GM21390 (cell line): ENCODE results near the gene PCDH15.
"Not testable (repeated sequence)": the region's sequence is repeated elsewhere in the genome, so short reads cannot be mapped to it uniquely, and the experiment has no call there.

ENCODE experiments used
- ATAC-seq: cut with Tn5 transposase; IDR thresholded peaks from one replicate; pipeline ENCODE4 v1.9.1; 2021; ENCODE audit not compliant: unreplicated experiment

The PCDH15 gene

DNA sequence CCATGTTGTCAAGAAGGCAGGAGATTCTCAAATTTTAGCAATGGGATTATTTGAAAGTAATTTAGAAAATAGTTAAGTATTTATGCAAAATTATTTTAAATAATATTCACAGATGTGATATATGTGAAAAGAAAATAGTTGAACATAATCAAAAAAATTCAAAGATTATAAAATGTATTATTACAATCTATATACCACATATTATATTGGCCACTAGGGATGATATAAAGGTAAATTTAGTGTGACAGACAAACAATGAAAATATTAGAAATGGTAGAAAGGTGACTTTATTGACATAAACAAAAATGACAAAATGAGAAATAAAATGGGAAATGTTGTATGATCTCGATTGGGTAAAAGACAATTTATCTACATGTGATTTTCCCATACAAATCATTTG is 385.5 kb downstream of the PCDH15 start:
- no peak for ATAC-seq

DNA sequence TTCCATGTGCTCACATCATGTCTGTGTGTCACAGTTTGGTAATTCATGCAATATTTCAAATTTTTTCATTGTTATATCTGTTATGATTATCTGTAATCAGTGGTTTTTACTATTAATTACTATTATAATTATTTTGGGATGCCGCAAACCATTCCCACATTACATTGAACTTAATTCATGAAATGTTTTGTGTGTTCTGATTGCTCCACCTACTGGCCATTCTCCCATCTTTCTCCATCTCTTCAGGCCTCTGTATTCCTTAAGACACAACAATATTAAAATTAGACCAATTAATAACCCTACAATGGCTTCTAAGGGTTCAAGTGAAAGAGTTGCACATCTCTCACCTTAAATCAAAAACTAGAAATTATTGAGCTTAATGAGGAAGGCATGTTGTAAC is 398.5 kb downstream of the PCDH15 start:
- ATAC-seq, result no peak

DNA sequence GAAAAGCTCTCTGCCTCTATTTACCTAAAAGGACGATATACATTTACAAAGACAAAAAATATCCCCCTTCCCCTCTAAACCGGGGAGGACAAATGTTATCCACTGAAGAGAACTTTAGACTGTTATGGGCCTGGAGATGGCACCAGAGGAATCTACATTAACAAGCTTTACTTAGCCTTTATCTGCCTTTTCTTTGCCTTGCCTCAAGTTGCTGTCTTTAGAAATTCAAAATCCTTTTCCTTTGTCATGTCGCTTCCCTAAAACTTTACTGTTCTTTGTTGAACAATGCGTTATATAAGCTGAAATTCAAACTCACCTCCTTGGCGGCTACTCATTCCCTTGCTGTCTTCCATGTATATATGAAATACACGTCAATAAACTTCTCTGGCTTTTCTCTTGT is 405.0 kb downstream of the PCDH15 start:
- ATAC-seq, result no peak

DNA sequence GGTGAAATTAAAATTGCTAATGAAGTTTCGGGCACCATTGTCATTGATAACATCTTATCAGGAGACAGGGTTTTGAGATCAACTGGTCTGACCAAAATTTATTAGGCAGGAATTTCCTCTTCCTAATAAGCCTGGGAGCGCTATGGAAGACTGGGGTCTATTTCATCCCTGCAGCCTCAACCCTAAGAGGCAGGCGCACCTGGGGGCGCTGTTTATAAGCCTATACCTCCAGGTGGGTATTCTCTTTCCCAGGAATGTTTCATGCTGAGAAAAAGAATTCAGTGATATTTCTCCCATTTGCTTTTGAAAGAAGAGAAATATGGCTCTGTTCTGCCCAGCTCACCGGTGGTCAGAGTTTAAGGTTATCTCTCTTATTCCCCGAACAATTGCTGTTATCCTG is 406.4 kb downstream of the PCDH15 start:
- ATAC-seq, result not testable (repeated sequence)

DNA sequence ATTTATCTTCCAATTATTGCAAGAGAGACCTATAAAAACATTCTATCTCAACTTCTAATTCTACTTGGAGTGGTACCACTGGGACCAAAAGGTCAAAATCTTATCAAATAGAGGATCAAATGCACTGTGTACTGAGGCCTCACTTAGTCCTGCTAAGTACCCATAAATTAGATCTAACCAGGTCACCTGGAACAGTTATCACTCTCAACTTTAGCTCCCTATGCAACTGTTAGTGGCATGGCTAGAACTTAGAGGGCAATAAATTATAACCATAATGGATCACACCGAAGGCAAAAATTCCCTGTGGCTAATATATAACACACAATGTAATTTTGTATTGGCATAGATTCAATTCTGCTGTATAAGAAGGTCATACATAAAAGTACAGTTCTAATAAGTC is 428.9 kb downstream of the PCDH15 start:
- no peak for ATAC-seq

DNA sequence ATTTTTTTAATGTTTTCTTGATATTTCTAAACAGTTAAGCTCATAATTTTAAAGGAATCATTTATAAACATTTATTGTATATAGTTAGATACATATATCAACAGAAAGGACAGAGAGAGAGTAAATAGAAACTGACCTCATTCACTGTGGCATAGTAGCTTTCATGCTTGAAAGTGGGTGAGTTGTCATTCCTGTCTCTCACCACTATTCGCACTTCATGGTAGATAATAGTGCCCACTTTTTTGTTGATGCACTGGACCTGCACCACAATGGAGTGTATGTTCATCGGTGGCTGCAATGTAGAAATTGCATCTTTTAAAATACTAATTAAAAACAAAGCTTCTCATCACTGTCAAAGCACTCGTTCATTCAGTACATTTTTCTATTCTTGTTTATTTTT is 432.0 kb downstream of the PCDH15 start:
- no peak for ATAC-seq

DNA sequence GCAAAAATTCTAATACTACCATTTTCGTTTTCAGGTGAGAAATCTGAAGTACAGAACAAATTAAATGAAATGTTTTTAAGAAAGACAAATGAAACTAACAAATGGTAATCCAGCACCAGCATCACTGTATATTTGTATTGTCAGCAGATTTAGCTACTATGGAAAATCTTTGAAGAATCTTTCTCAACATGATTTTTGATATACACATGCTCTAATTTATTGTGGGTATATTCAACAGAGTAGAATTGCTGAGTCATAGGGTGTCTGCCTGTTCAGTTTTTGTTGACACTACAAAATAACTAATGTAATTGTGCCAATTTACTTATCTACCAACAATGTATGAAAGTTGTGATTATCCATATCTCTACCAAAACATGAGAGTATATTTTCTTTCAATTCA is 437.6 kb downstream of the PCDH15 start:
- no peak for ATAC-seq

DNA sequence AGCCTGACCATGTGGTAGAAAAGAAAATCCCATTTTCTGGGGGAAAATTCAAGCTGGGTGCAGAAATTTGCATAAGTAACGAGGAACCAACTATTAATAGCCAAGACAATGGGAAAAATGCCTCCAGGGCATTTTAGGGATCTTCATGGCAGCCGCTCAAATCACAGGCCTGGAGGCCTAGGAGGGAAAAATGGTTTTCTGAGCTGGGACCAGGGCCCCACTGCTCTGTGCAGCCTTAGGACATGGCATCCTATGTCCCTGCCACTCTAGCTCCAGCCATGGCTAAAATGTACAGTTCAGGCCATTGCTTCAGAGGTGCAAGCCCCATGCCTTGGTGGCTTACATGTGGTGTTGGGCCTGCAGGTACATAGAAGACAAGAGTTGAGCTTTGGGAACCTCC is 459.0 kb downstream of the PCDH15 start:
- ATAC-seq, result no peak

DNA sequence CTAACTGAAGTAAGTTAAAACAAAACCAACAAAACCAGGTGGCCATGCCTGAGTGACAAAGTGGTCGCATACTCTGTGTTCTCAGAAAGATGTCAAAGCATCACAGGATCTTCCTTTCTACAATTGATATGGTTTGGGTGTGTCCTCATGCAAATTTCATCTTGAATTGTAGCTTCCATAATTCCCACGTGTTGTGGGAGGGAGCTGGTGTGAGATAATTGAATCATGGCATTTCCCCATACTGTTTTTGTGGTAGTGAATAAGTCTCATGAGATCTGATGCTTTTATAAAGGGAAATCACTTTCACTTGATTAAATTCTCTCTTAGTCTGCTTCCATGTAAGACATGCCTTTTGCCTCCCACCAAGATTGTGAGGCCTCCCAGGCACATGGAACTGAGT is 465.7 kb downstream of the PCDH15 start:
- no peak for ATAC-seq

DNA sequence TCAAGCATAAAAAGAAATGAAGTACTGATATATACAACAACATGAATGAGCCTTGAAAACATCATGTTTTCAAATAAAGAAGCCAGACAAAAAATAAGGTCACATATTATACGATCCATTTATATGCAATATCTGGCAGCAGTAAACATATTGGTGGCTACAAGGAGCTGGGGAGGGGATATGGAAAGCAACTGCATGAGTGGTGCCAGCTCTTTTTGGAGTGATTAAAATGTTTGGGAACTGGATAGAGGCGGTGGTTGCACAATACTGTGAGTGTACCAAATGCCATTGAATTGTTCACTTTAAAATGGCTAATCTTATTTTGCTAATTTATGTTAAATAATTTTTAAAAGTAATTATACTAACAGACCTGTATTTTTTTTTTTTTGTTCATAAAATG is 481.7 kb downstream of the PCDH15 start:
- ATAC-seq, result no peak

DNA sequence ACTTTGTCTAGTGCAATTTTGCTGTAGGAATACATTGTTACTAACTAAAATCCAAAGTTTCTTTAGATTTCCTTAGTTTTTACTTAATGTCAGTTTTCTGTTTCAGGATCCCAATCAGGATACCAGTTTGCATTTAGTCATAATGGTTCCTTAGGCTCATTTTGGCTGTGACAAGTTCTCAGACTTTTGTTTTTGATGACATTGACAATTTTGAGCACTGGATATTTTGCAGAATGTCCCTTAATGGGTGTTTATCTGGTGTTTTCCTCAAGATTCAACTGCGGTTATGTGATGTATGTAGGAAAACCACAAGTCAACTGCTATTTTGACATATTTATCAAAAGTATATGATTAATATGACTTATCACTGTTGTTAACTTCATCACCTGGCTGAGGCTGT is 482.6 kb downstream of the PCDH15 start:
- no peak for ATAC-seq

DNA sequence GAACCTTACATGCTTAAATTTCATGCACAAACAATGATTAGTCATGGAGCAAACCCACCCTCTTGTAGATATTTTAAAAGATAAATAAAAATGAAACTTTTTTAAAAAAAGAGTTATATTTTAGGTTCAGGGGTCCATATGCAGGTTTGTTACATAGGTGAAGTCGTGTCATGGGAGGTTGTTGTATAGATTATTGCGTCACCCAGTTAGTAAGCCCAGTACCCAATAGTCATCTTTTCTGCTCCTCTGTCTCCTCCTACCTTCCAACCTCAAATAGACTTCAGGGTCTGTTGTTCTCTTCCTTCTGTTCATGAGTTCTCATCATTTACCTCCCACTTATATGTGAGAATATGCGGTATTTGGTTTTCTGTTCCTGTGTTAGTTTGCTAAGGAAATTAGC is 486.6 kb downstream of the PCDH15 start:
- ATAC-seq, result no peak

DNA sequence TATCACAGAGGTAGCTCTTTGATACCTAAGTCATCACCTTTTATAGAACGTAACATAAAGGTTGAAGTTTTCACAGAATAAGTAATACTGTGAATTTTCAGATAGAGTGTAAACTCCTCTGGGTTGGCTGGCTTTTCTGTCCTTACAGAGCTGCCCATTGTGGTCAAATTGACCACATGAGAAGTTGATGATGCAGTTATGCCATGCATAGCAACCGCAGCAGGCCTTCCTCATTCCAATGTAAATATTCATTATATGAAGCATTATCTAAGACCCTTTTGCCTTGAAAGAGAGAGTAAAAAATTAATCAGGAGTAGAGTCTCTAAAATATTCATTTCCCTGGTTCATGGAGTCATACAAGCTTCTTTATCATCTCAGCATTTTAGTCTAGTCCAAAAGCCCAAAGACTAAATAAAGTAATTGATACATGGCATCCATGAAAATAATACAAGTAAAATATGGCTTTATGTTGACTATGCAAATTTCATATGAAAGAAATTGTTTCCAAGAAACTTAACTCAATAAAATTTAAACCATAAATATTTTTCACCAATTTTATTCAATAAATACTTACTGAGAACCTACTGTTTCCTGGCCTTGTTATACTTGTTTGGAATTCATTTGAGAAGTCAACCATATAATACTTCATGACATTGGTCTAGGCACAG is 516.4 kb downstream of the PCDH15 start:
- ATAC-seq, result no peak

DNA sequence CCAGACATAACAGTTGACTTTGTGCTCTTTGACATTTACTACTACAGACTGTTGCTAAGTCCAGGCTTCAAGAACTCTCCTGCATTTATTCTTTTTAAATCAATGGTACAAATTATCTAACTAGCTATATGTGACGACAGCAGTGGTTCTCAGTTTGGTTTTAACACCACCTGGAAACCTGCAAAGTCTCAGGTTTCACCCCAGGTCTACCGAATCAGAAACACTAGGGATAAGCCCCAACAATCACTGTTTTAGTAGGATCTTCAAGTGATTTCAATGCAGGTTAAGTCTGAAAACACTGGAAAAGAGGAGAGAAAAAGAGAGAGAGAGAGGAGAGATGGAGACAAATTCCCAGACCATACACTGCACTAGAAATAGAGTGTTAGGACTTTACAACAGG is 519.0 kb downstream of the PCDH15 start:
- ATAC-seq, result no peak

DNA sequence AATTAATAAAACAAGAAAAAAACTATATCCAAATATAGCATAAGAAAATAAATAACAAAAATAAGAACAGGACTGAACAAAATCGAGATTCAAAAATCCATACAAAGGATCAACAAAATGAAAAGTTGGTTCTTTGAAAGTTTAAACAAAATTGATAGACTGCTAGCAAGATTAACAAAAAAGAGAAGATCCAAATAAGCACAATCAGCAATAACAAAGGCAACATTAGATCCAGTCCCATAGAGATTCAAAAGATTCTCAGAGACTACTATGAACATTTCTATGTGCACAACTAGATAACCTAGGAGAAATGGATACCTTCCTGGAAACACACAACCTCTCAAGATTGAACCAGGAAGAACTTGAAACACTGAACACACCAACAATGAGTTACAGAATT is 534.6 kb downstream of the PCDH15 start:
- ATAC-seq, result no peak

DNA sequence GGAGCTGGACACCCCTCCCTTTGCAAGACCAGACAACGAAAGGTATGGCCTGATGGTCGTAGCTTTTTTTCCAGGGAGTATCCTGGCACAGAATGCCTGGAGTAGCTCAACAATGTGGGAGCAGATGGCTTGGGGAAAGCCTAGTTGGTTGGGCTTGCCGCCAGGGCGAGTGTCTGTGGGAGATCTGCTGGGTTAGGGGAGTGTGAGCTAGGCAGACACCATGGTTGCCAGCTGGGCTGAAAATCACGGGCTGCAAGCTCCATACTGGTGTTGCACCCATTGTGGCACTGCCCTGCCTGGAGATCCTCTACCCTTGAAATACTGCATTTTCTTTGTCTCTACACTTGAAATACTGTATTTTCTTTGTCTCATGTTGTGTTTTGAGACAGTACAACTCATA is 538.3 kb downstream of the PCDH15 start:
- ATAC-seq, result no peak

DNA sequence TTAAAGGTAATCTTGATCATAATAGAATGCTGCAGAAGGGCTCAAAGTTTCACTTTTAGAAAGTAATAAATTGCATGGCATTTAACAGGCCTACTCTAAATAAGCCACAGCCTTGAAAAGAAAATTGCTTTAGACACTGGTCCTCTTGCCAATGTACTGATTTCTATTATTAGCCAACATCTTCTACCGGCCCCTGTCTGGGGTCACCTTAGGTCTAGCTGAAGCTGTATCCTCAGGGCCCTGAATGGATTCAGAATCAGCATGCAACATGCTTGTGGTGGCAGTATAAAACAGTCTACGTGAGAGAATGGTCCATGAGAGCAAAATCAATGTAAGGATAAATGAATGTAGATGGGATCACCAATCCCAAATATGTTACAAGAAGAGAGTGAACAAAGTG is 541.9 kb downstream of the PCDH15 start:
- no peak for ATAC-seq

DNA sequence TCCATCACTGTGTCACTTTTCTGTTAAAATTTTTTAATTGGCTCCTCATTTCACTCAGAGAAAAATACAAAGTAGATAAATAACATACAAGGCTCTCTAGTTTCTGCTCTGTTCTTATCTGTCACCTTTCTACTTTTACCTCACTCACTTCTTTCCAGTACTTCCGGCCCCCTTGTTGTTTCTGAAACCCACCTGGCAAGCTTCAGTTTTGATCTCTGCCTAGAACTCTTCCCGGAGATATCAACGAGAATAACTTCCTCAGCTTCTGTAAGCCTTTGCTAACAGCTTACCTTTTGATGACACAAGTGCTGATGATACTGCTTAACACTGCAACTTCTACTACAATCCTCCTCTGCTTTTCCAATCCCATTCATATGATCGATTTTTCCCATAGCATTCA is 566.2 kb downstream of the PCDH15 start:
- ATAC-seq, result no peak

DNA sequence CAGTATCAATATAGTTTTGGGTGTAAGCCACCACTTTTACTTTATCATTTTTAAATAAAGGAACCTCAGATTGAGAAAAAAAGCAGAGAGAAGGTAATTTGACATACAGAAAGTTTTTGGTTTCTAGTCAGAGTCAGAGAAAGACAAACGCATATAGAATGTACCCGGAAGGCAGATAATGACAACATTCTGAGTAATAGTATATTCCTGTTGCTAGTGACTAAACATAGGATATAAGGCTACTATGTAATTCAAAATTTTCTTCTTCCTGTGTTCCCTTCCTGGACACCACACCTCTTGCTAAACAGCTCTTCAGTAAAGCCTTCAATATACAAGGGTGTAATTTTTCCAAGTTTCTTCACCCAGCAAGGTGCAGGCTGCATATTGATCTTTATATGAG is 597.6 kb downstream of the PCDH15 start:
- ATAC-seq, result no peak

DNA sequence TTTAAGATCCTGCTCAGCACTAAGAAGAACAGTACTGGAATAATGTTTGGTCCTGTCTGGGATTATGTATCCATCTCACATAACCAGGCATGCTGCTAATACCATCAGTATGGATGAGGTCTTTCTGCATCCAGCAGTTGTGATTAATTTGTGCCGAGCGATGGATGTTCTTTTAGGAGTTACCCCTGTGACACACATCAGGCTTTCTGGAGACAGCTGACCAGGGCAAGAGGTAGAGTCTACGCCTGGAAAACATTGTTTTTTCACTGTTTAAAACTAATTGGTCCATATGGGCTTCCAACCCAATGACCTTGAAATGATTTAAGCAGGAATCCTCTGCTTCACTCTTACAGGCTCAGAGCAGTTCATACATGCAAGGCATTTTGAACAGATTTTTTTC is 603.0 kb downstream of the PCDH15 start:
- ATAC-seq, result no peak

DNA sequence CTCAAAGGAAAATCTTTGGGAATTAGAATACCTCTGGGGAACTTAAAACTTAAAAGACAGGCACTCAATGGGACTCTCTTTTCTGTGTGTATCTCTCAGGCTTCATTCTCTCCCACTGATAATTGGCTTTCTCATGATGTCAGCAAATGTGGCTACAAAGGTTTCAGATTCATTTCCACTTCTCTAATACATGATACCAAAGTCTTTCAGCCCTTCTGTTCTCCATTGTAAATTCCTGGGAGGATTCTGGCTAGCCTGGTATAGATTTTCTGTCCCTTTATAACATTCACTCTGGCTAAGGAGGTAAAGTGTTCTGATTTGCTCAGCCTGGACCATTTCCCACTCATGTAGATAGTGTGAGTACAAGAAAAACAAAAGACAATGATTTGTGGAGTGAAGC is 606.2 kb downstream of the PCDH15 start:
- ATAC-seq, result no peak

DNA sequence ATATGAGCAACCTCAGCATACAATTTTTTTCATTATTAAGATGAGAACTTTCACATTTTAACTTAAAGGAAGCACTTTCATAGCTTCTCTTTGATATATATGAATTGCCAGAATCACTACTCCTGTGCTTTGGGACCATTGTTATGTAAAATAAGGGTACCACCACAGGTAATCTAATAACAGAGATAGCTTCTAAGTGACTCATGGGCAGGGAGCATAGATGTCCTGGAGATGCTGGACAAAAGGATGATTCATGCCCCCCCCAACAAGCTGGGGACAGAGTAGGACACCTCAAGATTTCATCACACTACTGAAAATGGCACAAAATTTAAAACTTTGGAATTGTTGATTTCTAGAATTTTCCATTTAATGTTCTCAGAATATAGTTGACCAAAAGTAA is 641.1 kb downstream of the PCDH15 start:
- no peak for ATAC-seq

DNA sequence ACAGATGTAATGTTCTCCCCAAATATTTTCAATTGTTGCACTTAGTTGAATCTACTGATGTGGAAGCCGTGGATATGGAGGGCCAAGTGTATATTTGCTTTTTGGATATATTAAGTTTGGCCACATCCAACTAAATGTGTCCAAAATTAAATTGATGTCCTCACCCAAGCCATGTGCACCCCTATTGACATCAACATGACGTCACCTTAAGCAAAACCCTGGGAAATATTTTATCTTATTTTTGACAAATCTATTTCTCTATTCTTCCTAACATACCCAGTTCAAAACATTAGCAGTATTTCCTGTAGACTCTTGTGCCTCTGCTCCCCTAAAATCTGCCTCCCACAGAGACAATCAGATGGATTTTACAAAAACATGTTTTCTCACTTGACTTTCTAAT is 652.5 kb downstream of the PCDH15 start:
- no peak for ATAC-seq
